Measurements from ENCODE around the gene PITPNC1.

PITPNC1 gene

GRCh38 chr17:67487506-67487905 is 110.4 kb downstream of the PITPNC1 start:
- DNase-seq (ENCODE audit: low read depth in 2 of 2) = peak; percentile 29 to 44
- H3K4me3 ChIP-seq (replicated peaks in 1 of 2; ENCODE audit: low read depth in 2 of 2, low read length in 2 of 2) = no peak overlapping the region
- TF ChIP-seq CTCF (IDR thresholded peaks at IDR 0.05; ENCODE audit: low read depth, low read length) = no peak

- no peak overlapping the region for H3K4me3 ChIP-seq (replicated peaks in 1 of 2; ENCODE audit: low read depth in 2 of 2, low read length in 2 of 2)
- DNase-seq (ENCODE audit: low read depth in 2 of 2) = peak; percentile 44 to 50
- no peak for TF ChIP-seq CTCF (IDR thresholded peaks at IDR 0.05; ENCODE audit: low read depth, low read length)
Observed at GRCh38 chr17:67488161-67488560, 111.1 kb downstream of the PITPNC1 start.

- DNase-seq (ENCODE audit: low read depth in 2 of 2) = no peak
- no peak for TF ChIP-seq CTCF (IDR thresholded peaks at IDR 0.05; ENCODE audit: low read depth, low read length)
Observed at GRCh38 chr17:67488768-67489167, 111.7 kb downstream of the PITPNC1 start.

GRCh38 chr17:67489273-67489672 is 112.2 kb downstream of the PITPNC1 start:
- no peak for TF ChIP-seq CTCF (IDR thresholded peaks at IDR 0.05; ENCODE audit: low read depth, low read length)
- no peak for DNase-seq (ENCODE audit: low read depth in 2 of 2)
- no peak overlapping the region for H3K4me3 ChIP-seq (replicated peaks in 1 of 2; ENCODE audit: low read depth in 2 of 2, low read length in 2 of 2)

More at GRCh38 chr17:67488768-67489167, 111.7 kb downstream of the PITPNC1 start:
- no peak overlapping the region for H3K4me3 ChIP-seq (replicated peaks in 1 of 2; ENCODE audit: low read depth in 2 of 2, low read length in 2 of 2)

- H3K4me3 ChIP-seq (replicated peaks in 1 of 2; ENCODE audit: low read depth in 2 of 2, low read length in 2 of 2) = peak overlapping the region in 1 of 2 donors; percentile 41
- peak; percentile 42 to 72 for DNase-seq (ENCODE audit: low read depth in 2 of 2)
- TF ChIP-seq CTCF (IDR thresholded peaks at IDR 0.05; ENCODE audit: low read depth, low read length) = no peak
Observed at GRCh38 chr17:67490471-67490870, 113.4 kb downstream of the PITPNC1 start.

GRCh38 chr17:67491009-67491680 is 114.1 kb downstream of the PITPNC1 start:
- peak; percentile 96 to 99 for DNase-seq (ENCODE audit: low read depth in 2 of 2)
- peak overlapping the region in 1 of 2 donors; percentile 41 for H3K4me3 ChIP-seq (replicated peaks in 1 of 2; ENCODE audit: low read depth in 2 of 2, low read length in 2 of 2)
- no peak for TF ChIP-seq CTCF (IDR thresholded peaks at IDR 0.05; ENCODE audit: low read depth, low read length)

GRCh38 chr17:67491681-67492024 is 114.6 kb downstream of the PITPNC1 start:
- DNase-seq (ENCODE audit: low read depth in 2 of 2) = no peak
- TF ChIP-seq CTCF (IDR thresholded peaks at IDR 0.05; ENCODE audit: low read depth, low read length) = no peak
- no peak overlapping the region for H3K4me3 ChIP-seq (replicated peaks in 1 of 2; ENCODE audit: low read depth in 2 of 2, low read length in 2 of 2)

Measured in cardiac fibroblast (primary cell).